ENCODE measurements around the gene HYAL2.

DNA sequence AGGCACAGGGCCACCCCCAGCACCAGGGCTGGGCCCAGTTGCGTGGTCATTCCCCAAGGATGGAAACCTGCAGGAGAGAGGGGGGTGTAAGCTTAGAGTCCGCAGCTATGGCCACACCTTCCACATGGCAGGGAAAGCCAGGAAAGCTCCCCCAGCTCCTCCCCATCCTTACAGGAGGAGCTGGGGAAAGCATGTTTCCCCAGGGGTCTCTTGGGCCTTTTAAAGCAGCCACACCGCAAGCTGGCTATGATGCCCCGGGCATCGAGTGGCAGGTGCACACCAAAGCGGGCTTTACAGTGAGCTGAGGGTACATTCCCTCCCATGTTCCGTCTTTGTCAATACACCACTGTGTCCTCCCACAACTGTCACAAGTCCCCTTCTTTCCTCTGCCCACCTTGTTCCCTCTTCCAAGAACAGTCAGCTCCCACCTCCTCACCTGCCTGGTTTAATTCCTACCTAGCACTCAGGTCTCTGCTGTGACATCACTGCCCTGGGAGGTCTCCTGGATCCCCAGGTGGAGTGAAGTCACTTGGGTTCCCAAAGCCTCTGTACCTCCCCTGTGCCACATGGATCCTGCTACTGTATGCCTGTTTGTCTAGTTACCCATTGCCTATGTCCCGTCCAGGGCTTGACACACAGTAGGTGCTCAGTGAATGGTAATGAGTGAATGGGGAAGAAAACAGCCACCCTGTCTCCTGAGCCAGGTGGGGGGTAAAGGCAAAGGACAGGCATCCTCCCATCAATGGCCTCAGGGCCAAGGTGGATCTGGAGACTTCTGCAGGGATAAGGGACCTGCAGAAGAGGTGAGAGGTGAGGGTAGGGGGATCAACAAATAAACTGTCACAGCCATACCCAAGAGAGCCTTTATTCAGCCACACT, 26.8 kb downstream of the HYAL2 start:
- TF ChIP-seq, protein P1, sequence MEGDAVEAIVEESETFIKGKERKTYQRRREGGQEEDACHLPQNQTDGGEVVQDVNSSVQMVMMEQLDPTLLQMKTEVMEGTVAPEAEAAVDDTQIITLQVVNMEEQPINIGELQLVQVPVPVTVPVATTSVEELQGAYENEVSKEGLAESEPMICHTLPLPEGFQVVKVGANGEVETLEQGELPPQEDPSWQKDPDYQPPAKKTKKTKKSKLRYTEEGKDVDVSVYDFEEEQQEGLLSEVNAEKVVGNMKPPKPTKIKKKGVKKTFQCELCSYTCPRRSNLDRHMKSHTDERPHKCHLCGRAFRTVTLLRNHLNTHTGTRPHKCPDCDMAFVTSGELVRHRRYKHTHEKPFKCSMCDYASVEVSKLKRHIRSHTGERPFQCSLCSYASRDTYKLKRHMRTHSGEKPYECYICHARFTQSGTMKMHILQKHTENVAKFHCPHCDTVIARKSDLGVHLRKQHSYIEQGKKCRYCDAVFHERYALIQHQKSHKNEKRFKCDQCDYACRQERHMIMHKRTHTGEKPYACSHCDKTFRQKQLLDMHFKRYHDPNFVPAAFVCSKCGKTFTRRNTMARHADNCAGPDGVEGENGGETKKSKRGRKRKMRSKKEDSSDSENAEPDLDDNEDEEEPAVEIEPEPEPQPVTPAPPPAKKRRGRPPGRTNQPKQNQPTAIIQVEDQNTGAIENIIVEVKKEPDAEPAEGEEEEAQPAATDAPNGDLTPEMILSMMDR (conservative IDR thresholded peaks at IDR 0.05; ENCODE audit: low read length): no peak
- no peak for TF ChIP-seq EZH2phosphoT487 (IDR thresholded peaks at IDR 0.05; ENCODE audit: borderline replicate concordance, low read depth, low read length)
